ENCODE results near the gene COL5A1.

The COL5A1 gene

DNA sequence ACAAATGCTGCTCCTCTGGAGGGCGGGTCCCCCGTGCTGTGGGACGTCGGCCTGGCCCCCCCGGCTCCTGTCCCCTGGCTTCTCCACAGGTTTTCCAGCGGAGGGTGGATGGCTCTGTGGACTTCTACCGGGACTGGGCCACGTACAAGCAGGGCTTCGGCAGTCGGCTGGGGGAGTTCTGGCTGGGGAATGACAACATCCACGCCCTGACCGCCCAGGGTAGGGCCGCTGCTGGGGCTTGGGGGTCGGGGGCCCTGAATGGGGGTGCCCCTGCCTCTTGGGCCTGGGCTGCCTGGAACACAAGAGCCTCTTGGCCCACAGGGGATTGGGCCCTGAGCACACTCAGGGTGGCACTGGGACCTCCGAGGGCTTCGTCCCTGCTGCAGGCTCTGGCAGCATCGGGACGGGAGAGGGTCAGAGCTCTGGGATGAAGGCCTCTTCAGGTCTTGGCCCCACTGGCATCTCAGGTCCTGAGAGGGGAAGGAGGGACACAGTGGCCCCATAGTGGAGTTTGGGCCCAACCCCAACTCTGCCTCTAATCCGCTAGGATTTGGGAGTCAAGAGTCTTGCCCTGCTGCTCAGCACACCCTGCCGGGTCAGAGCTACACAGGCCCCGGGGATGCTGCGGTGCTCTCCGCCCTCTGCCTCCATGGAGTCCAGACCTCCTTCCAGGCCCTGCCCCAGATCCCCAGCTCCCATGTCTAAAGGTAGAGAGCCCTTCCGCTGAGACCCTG lies 244.2 kb downstream of the COL5A1 start:
- DNase-seq, result no peak

GRCh38 chr9:134886413-134886913 lies 244.9 kb downstream of the COL5A1 start:
- DNase-seq, result no peak

DNA sequence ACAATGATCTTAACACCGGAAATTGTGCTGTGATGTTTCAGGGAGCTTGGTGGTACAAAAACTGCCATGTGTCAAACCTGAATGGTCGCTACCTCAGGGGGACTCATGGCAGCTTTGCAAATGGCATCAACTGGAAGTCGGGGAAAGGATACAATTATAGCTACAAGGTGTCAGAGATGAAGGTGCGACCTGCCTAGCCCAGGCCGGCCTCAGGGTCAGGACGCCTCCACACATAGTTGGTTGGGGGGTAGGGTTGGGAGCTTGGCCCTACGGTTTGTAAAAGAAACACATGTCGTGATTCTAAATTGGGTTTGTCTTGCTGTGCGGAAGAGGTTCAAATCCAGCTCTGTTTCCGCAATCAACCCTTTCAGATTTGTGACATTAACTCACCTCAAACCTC lies 245.6 kb downstream of the COL5A1 start:
- DNase-seq, result no peak

- DNase-seq, result peak in 1 of 2 donors; percentile 90
Measured at GRCh38 chr9:134887686-134888602, 246.3 kb downstream of the COL5A1 start.

DNA sequence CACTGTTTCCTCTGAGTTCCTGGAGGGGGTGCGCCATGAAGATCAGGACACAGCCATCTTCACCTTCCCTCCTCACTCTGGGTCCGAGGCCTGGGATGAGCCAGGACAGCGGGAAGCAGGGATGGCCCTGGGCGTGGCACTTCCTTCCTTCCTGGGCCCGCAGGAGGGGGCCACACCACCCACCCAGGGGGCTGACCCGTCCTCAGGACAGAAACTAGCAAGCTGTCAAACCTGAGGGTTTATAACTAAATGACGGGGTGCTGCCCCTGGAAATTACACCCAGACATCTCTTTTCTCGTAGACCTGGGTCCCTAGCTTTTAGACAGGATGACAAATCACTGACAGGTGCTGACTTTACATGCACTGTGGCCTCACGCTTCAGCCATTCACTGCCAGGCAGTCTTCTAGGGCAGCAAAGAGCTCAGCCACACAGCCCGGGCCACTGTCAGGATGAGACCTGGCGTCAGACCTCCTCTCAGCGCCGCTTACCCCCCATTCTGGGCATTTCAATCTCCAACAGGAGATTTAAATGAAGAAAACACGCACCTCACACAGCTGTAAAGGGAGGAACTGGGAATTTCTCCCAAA lies 247.1 kb downstream of the COL5A1 start:
- DNase-seq, result no peak

- no peak for DNase-seq
Measured at GRCh38 chr9:134889386-134890154, 248.0 kb downstream of the COL5A1 start.

- no peak for DNase-seq
Measured at GRCh38 chr9:134890155-134890495, 248.5 kb downstream of the COL5A1 start.

- no peak for DNase-seq
Measured at GRCh38 chr9:134891053-134891452, 249.4 kb downstream of the COL5A1 start.

- no peak for DNase-seq
Measured at GRCh38 chr9:134891713-134892112, 250.1 kb downstream of the COL5A1 start.

GRCh38 chr9:134892221-134892620 lies 250.6 kb downstream of the COL5A1 start:
- no peak for DNase-seq

- DNase-seq, result no peak
Measured at GRCh38 chr9:134892820-134893420, 251.3 kb downstream of the COL5A1 start.
